ENCODE results near the gene METTL26.
A peak's percentile ranks its signal among the peaks of the same experiment; 100 is the strongest.

The METTL26 gene

DNA sequence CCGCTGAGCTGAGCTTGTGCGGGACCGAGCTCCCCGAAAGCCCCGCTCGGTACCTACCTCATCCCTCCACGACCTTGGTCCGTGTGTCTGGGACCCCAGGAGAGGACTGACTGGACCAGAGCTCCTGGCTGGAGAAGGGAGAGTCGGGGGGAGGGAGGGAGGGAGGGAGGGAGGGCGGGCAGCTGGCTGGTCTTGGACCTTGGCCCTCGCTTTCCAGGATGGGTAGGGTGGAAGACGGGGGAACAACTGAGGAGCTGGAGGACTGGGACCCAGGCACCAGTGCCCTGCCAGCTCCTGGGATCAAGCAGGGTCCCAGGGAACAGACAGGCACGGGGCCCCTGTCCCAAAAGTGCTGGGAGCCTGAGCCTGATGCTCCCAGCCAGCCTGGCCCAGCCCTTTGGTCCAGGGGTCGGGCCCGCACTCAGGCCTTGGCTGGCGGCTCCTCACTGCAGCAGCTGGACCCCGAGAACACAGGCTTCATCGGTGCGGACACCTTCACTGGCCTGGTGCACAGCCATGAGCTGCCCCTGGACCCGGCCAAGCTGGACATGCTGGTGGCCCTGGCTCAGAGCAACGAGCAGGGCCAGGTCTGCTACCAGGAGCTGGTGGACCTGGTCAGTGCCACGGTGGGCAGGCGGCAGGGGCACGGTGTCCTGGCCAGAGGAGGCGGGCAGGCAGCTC lies 39.9 kb upstream of the METTL26 start:
- DNase-seq, result peak in 2 of 58 donors; percentile 29 to 33

GRCh38 chr16:674968-675883 lies 39.1 kb upstream of the METTL26 start, which contains the start of gene RHBDL1:
Gene RHBDL1 (plus strand): TSS chr16:675671. CDS start chr16:675791, 120 bp downstream.
- peak in 43 of 58 donors; percentile 10 to 67 (median 41) for DNase-seq

DNA sequence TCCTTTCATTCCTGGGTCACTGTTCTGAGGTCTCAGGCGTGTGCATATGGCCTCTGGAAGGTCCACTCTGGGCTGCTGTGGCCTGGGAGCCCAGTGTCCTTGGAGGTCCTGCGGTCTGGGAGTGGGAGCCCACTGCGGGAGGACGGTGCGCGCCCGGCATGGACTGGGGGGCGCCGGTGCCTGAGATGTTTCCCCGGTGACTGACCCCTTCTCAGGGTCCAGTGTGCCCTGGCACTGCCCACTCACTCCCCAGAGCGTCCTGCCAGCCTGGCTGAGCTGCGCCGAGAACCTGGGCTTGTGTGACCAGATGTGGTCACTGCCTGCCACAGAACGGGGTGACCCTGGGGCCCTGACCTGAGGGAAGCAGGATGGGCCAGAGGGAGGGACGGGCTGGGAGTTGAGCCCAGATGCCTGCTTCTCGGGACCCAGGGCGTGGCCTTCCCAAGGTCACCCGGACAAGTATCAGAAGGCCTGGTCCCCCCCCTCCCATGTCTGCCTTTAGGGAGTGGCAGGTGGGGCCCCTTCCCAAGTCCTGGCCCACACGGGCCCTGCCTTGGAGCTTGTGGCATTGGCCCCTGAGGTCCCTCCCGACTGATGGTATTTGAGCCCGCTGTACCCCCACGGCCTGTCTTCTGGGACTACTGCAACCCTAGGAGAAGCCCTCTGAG lies 38.2 kb upstream of the METTL26 start:
- no peak for DNase-seq

GRCh38 chr16:673399-673991 lies 37.4 kb upstream of the METTL26 start:
- no peak for DNase-seq

DNA sequence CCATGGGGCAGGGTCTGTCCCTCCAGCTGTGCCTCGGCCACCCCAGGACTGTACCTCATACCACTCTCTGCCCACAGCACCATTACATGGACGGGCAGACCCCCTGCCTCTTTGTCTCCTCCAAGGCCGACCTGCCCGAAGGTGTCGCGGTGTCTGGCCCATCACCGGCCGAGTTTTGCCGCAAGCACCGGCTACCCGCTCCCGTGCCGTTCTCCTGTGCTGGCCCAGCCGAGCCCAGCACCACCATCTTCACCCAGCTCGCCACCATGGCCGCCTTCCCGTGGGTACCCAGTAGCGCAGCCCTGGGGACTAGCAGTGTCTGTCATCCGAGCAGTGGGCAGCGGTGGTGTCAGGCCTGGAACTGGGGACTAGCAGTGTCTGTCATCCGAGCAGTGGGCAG lies 36.7 kb upstream of the METTL26 start:
- DNase-seq, result no peak

DNA sequence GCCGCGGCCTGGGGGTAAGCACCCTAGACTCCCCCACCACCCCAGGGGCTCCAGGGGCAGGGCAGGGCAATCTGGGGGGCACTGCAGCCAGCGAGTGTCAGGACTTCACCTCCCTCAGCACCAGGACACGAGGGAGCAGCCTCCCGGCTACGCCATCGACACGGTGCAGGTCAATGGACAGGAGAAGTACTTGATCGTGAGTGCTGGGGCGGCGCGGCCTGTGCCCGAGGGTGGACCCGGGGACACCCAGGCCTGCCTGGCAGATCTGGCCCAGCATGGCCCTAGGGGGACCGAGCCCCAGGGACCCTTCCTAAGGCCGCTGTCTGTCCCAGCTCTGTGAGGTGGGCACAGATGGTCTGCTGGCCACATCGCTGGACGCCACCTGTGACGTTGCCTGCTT lies 36.3 kb upstream of the METTL26 start:
- no peak for DNase-seq

- DNase-seq, result no peak
Observed at GRCh38 chr16:671353-672131, 35.4 kb upstream of the METTL26 start.

DNA sequence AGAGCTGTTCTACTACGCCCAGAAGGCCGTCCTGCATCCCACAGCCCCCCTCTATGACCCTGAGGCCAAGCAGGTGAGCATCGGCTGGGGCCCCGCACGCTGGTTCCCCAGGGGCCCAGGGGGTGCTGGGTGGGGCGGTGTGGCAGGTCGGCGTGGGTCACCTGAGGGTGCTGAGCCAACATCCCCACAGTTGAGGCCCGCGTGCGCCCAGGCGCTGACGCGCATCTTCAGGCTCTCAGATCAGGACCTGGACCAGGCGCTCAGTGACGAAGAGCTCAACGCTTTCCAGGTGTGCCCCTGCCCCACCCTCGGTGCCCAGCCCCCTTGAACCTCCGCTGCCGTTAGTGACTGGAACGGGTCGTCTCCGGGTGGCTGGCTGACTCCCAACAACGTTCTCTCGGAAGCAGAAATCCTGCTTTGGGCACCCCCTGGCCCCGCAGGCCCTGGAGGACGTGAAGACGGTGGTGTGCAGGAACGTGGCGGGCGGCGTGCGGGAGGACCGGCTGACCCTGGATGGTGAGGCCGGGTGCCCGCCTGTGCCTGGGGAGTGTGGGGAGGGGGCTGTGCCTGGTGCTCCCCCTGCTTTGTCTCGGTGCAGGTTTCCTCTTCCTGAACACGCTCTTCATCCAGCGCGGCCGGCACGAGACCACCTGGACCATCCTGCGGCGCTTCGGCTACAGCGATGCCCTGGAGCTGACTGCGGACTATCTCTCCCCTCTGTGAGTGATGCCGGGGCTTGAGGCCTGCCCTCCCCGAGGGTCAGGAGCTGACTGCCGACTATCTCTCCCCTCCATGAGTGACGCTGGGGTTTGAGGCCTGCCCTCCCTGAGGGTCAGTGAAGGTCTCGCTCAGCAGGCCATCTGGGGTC lies 34.6 kb upstream of the METTL26 start:
- DNase-seq, result no peak

- DNase-seq, result no peak
Observed at GRCh38 chr16:669666-670065, 33.6 kb upstream of the METTL26 start.

- DNase-seq, result no peak
Observed at GRCh38 chr16:668519-669171, 32.5 kb upstream of the METTL26 start.

DNA sequence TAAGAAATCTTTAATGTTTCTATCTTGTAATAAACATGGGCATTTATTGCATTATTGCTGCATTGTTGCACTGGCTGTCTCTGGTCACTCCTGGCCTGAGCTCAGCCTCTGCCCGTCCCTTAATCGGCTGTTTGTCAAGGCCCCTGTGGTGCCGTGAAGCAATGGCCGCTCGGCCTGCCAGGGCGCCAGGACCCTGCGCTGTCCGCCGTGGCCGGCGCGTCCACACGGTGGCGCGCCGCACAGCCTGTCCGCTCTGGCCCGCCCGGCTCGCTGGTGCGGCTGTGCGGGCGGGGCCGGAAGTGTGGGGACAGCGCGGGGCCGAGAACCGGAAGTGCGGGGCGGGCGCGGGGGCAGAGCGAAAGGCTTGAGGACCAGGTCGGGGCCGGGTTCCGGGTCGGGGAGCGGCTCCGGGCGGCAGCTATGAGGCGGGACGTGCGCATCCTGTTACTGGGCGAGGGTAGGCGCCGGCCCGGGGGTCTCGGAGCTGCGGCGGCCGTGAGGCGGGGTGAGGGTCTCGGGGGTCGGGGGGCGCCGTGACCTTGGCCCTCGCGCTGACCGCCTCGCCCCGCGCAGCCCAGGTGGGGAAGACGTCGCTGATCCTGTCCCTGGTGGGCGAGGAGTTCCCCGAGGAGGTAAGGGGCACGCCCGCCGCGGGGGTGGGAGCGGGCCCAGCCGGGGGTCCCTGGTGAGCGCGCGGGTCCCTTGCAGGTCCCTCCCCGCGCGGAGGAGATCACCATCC lies 31.8 kb upstream of the METTL26 start, which contains the start of gene RHOT2:
Gene RHOT2 (plus strand): TSS at position 353 of the 739 bp plus-strand sequence. CDS start 68 bp downstream, at position 421.
- peak in 57 of 58 donors; percentile 12 to 93 (median 84) for DNase-seq

DNA sequence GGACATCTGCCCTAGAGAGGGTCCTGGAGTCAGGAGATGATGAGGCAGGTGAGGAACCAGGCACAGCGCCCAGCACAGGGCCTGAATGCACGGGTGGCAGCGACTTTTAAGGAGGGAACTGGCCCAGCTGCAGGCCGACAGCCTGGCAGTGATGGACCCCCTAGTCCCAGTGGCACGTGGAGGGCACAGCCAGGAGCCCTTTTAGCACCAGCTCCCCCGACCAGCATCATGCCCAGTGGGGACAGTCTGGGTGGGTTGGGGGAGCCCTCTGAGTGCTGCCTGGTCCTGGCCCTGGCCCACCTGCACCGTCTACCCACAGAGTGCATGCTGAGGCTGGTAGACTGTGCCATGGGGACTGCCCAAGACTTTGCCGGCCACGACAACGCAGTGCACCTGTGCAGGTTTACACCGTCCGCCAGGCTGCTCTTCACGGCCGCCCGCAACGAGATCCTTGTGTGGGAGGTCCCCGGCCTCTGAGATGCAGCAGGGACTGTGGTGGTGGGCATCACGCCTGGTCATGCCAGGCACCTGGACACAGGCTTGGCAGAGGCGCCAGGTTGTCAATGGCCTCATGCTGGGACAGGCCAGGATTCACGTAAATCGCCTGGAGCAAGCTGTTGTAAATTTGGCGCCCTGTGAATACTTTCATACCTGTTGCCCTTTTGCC lies 31.1 kb upstream of the METTL26 start:
- no peak for DNase-seq

DNA sequence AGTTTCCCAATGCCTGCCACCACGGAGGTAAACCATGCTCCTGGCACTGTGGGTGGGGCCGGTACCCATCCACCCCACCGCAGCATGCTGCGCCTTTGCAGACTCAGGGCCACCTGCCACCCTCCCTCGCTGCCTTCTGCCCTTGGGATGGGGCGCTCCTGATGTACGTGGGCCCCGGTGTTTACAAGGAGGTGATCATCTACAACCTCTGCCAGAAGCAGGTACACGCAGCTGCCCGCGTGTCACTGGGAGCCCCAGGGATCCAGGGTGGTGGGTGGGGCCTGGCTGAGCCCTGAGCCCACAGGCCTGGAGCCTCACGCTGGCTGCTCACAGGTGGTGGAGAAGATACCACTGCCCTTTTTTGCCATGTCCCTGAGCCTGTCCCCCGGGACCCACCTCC lies 30.5 kb upstream of the METTL26 start:
- no peak for DNase-seq

- DNase-seq, result no peak
Observed at GRCh38 chr16:662597-662996, 26.5 kb upstream of the METTL26 start.

- no peak for DNase-seq
Observed at GRCh38 chr16:662095-662494, 26.0 kb upstream of the METTL26 start.

GRCh38 chr16:661184-661821 lies 25.2 kb upstream of the METTL26 start:
- DNase-seq, result peak in 1 of 58 donors; percentile 69
